K562 (cell line): Measurements from ENCODE around the gene RPS8. TPM values are rescaled to one million over a fixed set of nuclear protein-coding genes. Genes with fewer than 3 reads are reported as not detected.

Experiments
- ATAC-seq: fragments of 200-7000 bp; cut with Tn5 transposase; 3 replicates; pipeline ENCODE4 v1.9.1; 2020; ENCODE audit warnings: moderate library complexity
- BruUV-seq: library from RNA; stranded (reverse); fragments of 400-500 nt; replicated peaks from 2 replicates; lab custom pipeline; 2021; lab: Mats Ljungman, UMichigan
- CTCF ChIA-PET: fragments of 300-600 bp; formaldehyde crosslinking; extraction: SDS; loops from one replicate; lab custom pipeline; 2021; ENCODE audit warnings: low intra/inter-chr PET ratio; lab: Yijun Ruan, JAX
- POLR2A ChIA-PET: fragments of 300-600, 350-650 bp; sonication (Branson Sonifier 250); formaldehyde crosslinking; extraction: SDS; loops from one replicate; lab custom pipeline; 2021; ENCODE audit warnings: antibody characterized with exemption, inconsistent platforms; lab: Yijun Ruan, JAX
- DNase-seq, 4 experiments: peaks; one replicate each; pipeline versions ENCODE4 v3.0.0 to v3.0.0-alpha.2; 2011 to 2018; ENCODE audit warnings: low spot score in 3 of 4, mixed read lengths in 3 of 4; ENCODE audit errors: extremely low read depth in 1 of 4
- FAIRE-seq: peaks from 2 replicates; lab custom pipeline; 2011; peaks lifted over from hg19 to GRCh38; lab: Jason Lieb, UNC
- H2AFZ ChIP-seq: 2 replicates; pipeline ENCODE4 v1.6.0; 2011; ENCODE audit warnings: low read depth, low read length, control low read depth, inconsistent platforms
- H3K27ac ChIP-seq: fragments of 200-600 bp; 3 replicates; pipeline ENCODE4 v1.8.0; 2011; ENCODE audit warnings: low read depth, mild to moderate bottlenecking, control low read depth, inconsistent platforms, low read length, moderate library complexity, mixed read lengths; ENCODE audit errors: extremely low read depth
- H3K27me3 ChIP-seq, 2 experiments: fragments of 300-600 bp in 1 of 2; 2 replicates in 1 of 2; 3 replicates in 1 of 2; pipeline versions ENCODE4 v1.6.0 to v1.8.0; 2011; ENCODE audit warnings: inconsistent platforms in 2 of 2, low read length in 2 of 2, mild to moderate bottlenecking in 1 of 2, mixed read lengths in 1 of 2, moderate library complexity in 1 of 2; ENCODE audit not compliant: control insufficient read depth in 2 of 2, insufficient read depth in 2 of 2
- H3K36me3 ChIP-seq: fragments of 300-600 bp; 3 replicates; pipeline ENCODE4 v1.8.0; 2011; ENCODE audit warnings: mild to moderate bottlenecking, low read length, inconsistent platforms; ENCODE audit not compliant: control insufficient read depth, insufficient read depth
- H3K4me1 ChIP-seq, 2 experiments: fragments of 200-600 bp in 1 of 2; replicated peaks in 1 of 2; 2 replicates in 1 of 2; 3 replicates in 1 of 2; pipeline versions ENCODE4 v1.5.1 to v1.8.0; 2011; ENCODE audit warnings: inconsistent platforms in 2 of 2, low read length in 2 of 2, mild to moderate bottlenecking in 1 of 2, mixed read lengths in 1 of 2, moderate library complexity in 1 of 2; ENCODE audit not compliant: control insufficient read depth in 2 of 2, insufficient read depth in 2 of 2
- H3K4me2 ChIP-seq: 2 replicates; pipeline ENCODE4 v1.6.1; 2011; ENCODE audit warnings: low read length, control low read depth, inconsistent platforms, mixed read lengths; ENCODE audit not compliant: insufficient read depth
- H3K4me3 ChIP-seq: fragments of 200-600 bp; sonication (generic), shearing (Covaris generic); 2 replicates; pipeline ENCODE4 v1.5.1; 2016; ENCODE audit warnings: control low read depth, inconsistent platforms
- H3K79me2 ChIP-seq: fragments of 200-600 bp; 3 replicates; pipeline ENCODE4 v1.8.0; 2011; ENCODE audit warnings: low read length, inconsistent platforms; ENCODE audit not compliant: control insufficient read depth, insufficient read depth
- H3K9ac ChIP-seq, 2 experiments: 2 replicates each; pipeline versions ENCODE4 v1.6.0 to v1.6.1; 2011; ENCODE audit warnings: low read depth in 2 of 2, low read length in 2 of 2, control low read depth in 1 of 2, inconsistent platforms in 1 of 2, mild to moderate bottlenecking in 1 of 2, mixed read lengths in 1 of 2; ENCODE audit not compliant: insufficient read depth in 1 of 2
- H3K9me1 ChIP-seq: one replicate; pipeline ENCODE4 v1.6.0; 2011; ENCODE audit warnings: inconsistent platforms, mild to moderate bottlenecking, low read length, moderate library complexity; ENCODE audit not compliant: control insufficient read depth, insufficient read depth
- H3K9me3 ChIP-seq: replicated peaks from 2 replicates; pipeline ENCODE4 v1.5.1; 2011; ENCODE audit warnings: low read depth, low read length, inconsistent platforms; ENCODE audit not compliant: control insufficient read depth, insufficient read depth
- H4K20me1 ChIP-seq: replicated peaks from 2 replicates; pipeline ENCODE4 v1.6.1; 2011; ENCODE audit warnings: low read length, inconsistent platforms, mixed read lengths; ENCODE audit not compliant: control insufficient read depth, insufficient read depth
- ASH1L ChIP-seq: fragments of 450-650 bp; IDR thresholded peaks from 2 replicates; pipeline ENCODE4 v1.6.1; 2018; ENCODE audit warnings: borderline replicate concordance, mild to moderate bottlenecking, low read depth; ENCODE audit not compliant: partially characterized antibody
- CEBPB ChIP-seq: fragments of 450-650 bp; IDR thresholded peaks from 2 replicates; pipeline ENCODE4 v1.6.1; 2016; ENCODE audit warnings: missing genetic modification characterization, missing compliant biosample characterization
- CREB3 ChIP-seq: fragments of 450-650 bp; conservative IDR thresholded peaks from 2 replicates; pipeline ENCODE4 v1.6.1; 2016; ENCODE audit warnings: missing genetic modification characterization, low read depth, mild to moderate bottlenecking, missing compliant biosample characterization, moderate library complexity
- DLX4 ChIP-seq: fragments of 250-450 bp; sonication (Bioruptor Pico); IDR thresholded peaks from 2 replicates; pipeline ENCODE4 v1.6.1; 2021; ENCODE audit warnings: mild to moderate bottlenecking
- GATA2 ChIP-seq: sonication (generic); formaldehyde crosslinking; IDR thresholded peaks from 2 replicates; pipeline ENCODE4 v1.4.0; 2020; ENCODE audit warnings: mild to moderate bottlenecking, missing genetic modification reagents
- HSF4 ChIP-seq: fragments of 250-450 bp; sonication (Bioruptor Pico); IDR thresholded peaks from 2 replicates; pipeline ENCODE4 v2.1.2; 2022; ENCODE audit warnings: mild to moderate bottlenecking, moderate library complexity, borderline replicate concordance
- KHSRP ChIP-seq: fragments of 450-650 bp; IDR thresholded peaks from 2 replicates; pipeline ENCODE4 v1.6.1; 2017
- RBM25 ChIP-seq: fragments of 200-400 bp; formaldehyde crosslinking; IDR thresholded peaks from 2 replicates; pipeline ENCODE4 v1.6.1; 2018; ENCODE audit warnings: low read length, low read depth, moderate library complexity; ENCODE audit not compliant: severe bottlenecking
- RBM34 ChIP-seq: fragments of 200-400 bp; formaldehyde crosslinking; IDR thresholded peaks from 2 replicates; pipeline ENCODE4 v1.6.1; 2018; ENCODE audit warnings: low read length, borderline replicate concordance; ENCODE audit not compliant: insufficient read depth
- ZNF224 ChIP-seq: sonication (generic); formaldehyde crosslinking; IDR thresholded peaks from 2 replicates; pipeline ENCODE4 v1.8.0; 2022; ENCODE audit warnings: mild to moderate bottlenecking, missing genetic modification reagents
- ZNF274 ChIP-seq: IDR thresholded peaks from 2 replicates; pipeline ENCODE4 v1.6.1; 2011; ENCODE audit warnings: low read depth, mild to moderate bottlenecking, low read length, moderate library complexity, borderline replicate concordance
- WGBS: fragments of 100-300 bp; shearing (Covaris generic); methylation state at CpG from one replicate; pipeline ENCODE4 v1.1.6; 2016; ENCODE audit warnings: low coverage, mixed read lengths; ENCODE audit not compliant: insufficient coverage; ENCODE audit errors: missing lambda C conversion rate; 5-methylcytosine and 5-hydroxymethylcytosine counted together
- in situ Hi-C: fragments of 300-500 bp; cut with MboI; formaldehyde crosslinking; loops from 4 replicates; pipeline ENCODE4 v1.15.0; 2018; ENCODE audit warnings: inconsistent platforms, mixed read lengths
- intact Hi-C: fragments of 100-400 bp; cut with micrococcal nuclease; formaldehyde crosslinking; loops from 2 replicates; pipeline ENCODE4 v1.14.2; 2022
- polyA plus RNA-seq, 8 experiments: library from polyadenylated mRNA; depleted of rRNA in 4 of 8; stranded (reverse) in 5 of 8; unstranded in 3 of 8; fragments of >200 nt; fragmentation: Nextera tagmentation in 2 of 8; fragmentation: Illumina TruSeq in 1 of 8; extraction: Ambion mirVana in 2 of 8; extraction: Trizol in 1 of 8; gene quantifications; 2 replicates each; pipeline versions ENCODE4 v1.2.1 to v1.2.3, GENCODE V29; 2011 to 2014; ENCODE audit warnings: inconsistent platforms in 1 of 8, missing spikeins in 1 of 8
- total RNA-seq, 7 experiments: library from RNA; depleted of rRNA in 6 of 7; stranded (reverse); fragments of >200 nt in 6 of 7; fragmentation: Illumina TruSeq in 2 of 7; extraction: Trizol in 2 of 7; gene quantifications; 2 replicates each; pipeline versions ENCODE4 v1.2.1 to v1.2.3, GENCODE V29; 2011 to 2021; ENCODE audit warnings: low replicate concordance in 1 of 7

RPS8 gene
- total and polyA plus RNA-seq, 9 of the 15 experiments (the other 6 are each of a cell fraction or from before 2014, with no cell fraction given) = 2,431 to 4,168 (median 3,109) TPM

- no peaks in the 10 kb centered on the region for H3K9me3 ChIP-seq
- no peaks in the 10 kb centered on the region; the same call in 2 of the 3 replicates for H3K79me2 ChIP-seq
- ATAC-seq = no peak
- H3K4me2 ChIP-seq = no peak overlapping the region
- FAIRE-seq = no peak
- H3K4me3 ChIP-seq = no peak overlapping the region
- H3K36me3 ChIP-seq = peaks cover 99% of the 10 kb centered on the region
- no peaks in the 10 kb centered on the region for H3K4me1 ChIP-seq
- CTCF ChIA-PET = no interaction called here
- 98% methylated on average over 3 of the region's 3 CpGs for WGBS
- DNase-seq = no peak
- peaks cover 5% of the 10 kb centered on the region for H3K9me1 ChIP-seq
- intact Hi-C loops = no loop called here
- in situ Hi-C loops = no loop called here
- 0 out of 2 replicates have a peak, but pooled peaks cover 4% of the 10 kb centered on the region for H4K20me1 ChIP-seq
- H3K27me3 ChIP-seq = no peaks in the 10 kb centered on the region
- BruUV-seq = no TSS peak
- POLR2A ChIA-PET = interaction anchor here (0.8 to 11.4 kb wide), 6 partner anchors 8 to 90 kb away, joined by 3 to 199 read pairs (median 8); partner anchors contain the start of genes RNU5D-1 and RPS8
- H3K9ac ChIP-seq = no peak overlapping the region
- H3K27ac ChIP-seq = no peak overlapping the region
- TF ChIP-seq CEBPB (tag) (no peak), CREB3 (tag) (no peak), DLX4 (no peak), ZNF224 (CRISPR knock-in tag) (no peak), RBM34 (no peak), ASH1L (no peak), HSF4 (no peak), RBM25 (no peak), ZNF274 (no peak), KHSRP (no peak), GATA2 (CRISPR knock-in tag) (no peak)
- no peak overlapping the region for H2AFZ ChIP-seq
These were observed 14.5 kb upstream of the RPS8 start for GRCh38 chr1:44760876-44761275.
